NCI-H187 (cell line): ENCODE data around the gene ASPA.
"Not testable (repeated sequence)": the region's sequence is repeated elsewhere in the genome, so short reads cannot be mapped to it uniquely, and the experiment has no call there.

Experiments used
- DNase-seq, 2 experiments: peaks; one replicate each; lab custom pipeline; 2025; lab: John Stamatoyannopoulos, UW

The ASPA gene

DNA sequence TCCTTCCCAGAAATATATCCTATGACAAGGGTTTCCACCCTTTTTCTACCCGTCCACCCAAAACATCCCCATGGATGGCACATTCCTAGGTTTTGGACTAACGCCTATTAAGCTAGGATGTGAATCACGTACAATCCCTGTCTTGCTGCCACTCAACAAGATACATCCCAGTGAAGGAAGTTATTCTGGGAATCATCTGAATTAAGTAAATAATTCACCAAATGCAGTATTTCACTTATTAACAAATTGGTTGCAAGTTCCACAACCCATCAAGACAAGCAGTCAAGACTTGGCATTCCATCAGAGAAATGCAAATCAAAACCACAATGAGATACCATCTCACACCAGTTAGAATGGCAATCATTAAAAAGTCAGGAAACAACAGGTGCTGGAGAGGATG is 32.1 kb downstream of the ASPA start:
- no peak for DNase-seq

DNA sequence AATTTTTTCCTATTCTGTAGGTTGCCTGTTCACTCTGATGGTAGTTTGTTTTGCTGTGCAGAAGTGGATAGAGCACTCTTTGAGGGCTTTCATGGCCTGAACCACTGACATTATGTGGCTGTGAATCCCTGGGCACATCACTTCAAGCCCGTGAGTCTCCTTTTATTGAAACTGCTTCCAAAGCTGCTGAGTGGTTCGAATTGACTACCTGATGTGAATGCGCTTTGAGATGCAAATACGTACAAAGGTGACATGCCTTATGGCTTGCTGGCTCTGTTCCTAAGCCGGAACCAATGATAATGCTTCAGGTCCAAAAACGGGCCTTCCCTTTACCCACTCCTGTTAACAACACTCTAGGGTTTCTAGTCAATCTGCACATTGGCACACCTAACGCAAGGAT is 34.3 kb downstream of the ASPA start:
- no peak for DNase-seq

GRCh38 chr17:3511852-3512504 is 36.2 kb downstream of the ASPA start:
- no peak for DNase-seq

GRCh38 chr17:3512505-3513171 is 36.8 kb downstream of the ASPA start:
- no peak for DNase-seq

DNA sequence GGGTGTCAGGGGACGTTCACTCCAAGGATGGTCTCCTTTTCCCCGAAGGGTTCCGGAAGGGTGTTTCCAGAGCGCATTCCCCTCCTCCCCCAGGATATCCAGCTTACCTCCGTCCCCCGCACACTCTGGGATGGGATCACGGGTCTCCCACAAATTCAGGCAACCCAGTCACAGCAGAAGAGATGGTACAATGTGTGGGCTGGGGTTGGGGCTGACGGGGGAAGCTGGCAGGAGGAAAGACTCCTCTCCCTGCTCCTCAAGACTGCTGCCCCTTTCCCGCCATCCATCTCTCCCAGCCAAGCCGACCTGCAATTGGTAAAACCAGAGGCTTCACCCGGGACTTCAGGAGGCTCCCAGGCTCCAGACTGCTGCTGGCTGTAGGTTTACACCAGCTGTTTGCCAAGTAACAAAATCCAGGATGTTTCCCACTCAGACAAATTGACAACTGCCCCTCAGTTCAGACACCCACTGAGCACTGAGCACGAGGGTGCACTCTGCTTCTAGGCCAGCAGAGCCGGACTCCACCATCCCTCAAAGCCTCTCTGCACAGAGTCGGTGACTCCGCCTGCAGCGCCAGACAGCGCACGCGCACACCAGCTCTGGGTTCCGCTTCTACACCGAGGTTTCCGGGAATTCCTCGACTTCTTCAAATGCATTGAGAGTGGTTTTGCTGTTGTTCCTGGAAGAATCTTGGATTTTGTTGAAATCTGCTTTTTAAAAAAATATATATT is 37.7 kb downstream of the ASPA start:
- DNase-seq: no peak

GRCh38 chr17:3514167-3514566 is 38.4 kb downstream of the ASPA start:
- DNase-seq: not testable (repeated sequence)

- DNase-seq: no peak
These were observed 39.1 kb downstream of the ASPA start for GRCh38 chr17:3514873-3515272.

GRCh38 chr17:3519472-3519871 is 43.7 kb downstream of the ASPA start:
- DNase-seq: not testable (repeated sequence)

GRCh38 chr17:3524024-3524423 is 48.2 kb downstream of the ASPA start:
- DNase-seq: no peak

DNA sequence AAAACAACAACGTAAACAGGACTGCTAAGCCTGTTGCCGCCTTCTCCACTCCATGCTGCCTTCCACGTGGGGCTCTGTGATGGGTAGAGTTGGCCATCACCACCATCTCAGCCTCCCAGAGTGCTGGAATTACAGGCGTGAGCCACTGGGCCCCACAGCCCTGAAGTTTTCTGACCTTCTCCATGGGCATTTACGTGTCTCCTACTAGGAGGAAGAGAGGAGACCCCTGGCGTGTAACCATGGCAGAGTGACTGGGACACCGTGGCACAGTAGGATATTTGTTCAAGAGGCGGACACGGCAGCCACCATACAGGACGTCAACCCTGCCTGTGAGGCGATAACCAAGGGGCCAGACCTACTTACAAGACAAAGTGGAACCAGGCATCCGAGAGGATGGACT is 50.7 kb downstream of the ASPA start:
- no peak for DNase-seq

- DNase-seq: no peak
These were observed 51.2 kb downstream of the ASPA start for GRCh38 chr17:3526971-3527370.

GRCh38 chr17:3527468-3527867 is 51.7 kb downstream of the ASPA start:
- DNase-seq: no peak

DNA sequence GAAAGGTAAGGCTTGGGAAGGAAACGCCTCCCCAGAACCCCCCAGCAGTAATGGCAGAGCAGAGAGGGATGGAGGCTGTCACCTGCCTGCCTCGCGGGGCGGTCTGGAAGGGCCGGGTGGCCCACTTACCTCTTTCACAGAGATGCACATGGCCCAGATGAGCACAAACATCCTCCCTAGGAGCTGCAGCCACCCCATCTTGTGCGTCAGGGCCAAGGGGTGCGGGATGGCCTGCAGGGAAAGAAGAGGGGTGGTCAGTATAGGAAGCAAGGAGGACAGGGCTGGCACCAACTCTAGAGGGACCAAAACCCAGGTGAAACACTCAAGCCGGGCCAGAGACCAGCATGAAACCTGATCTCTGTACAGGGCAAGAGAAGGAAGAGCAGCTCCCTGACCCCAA is 52.1 kb downstream of the ASPA start:
- no peak for DNase-seq

- no peak for DNase-seq
These were observed 52.6 kb downstream of the ASPA start for GRCh38 chr17:3528403-3528851.

DNA sequence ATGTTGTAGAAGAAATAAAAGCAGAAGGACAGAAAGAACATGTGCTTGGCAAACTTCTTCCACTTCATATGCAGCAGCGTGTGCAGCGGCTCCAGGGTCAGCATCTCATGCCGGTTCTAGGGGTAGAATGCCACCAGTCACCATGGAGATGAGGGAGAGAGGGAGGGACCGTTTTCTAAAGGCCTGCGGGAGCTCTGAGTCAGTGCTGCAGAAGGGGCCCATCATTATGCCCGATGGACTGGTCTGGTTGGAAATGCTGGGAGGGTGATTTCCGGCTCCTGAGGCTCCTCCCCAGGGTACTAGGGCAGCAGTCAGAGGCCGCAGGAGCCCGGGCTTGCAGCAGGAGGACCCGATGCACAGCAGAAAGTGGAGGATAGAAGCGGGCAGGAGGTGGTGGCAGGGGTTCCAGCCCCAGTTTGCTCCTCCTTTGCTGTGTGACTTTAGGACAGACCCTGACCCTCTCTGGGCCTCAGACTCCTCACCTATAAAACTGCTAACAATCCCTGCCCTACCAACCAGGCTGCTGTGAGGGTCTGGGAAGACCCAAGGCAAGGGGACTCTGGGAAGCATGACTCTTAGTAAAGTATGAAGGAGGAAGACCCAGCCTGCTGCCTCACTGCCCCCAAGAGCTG is 53.2 kb downstream of the ASPA start:
- DNase-seq: no peak

GRCh38 chr17:3529817-3530741 is 54.3 kb downstream of the ASPA start:
- no peak for DNase-seq

DNA sequence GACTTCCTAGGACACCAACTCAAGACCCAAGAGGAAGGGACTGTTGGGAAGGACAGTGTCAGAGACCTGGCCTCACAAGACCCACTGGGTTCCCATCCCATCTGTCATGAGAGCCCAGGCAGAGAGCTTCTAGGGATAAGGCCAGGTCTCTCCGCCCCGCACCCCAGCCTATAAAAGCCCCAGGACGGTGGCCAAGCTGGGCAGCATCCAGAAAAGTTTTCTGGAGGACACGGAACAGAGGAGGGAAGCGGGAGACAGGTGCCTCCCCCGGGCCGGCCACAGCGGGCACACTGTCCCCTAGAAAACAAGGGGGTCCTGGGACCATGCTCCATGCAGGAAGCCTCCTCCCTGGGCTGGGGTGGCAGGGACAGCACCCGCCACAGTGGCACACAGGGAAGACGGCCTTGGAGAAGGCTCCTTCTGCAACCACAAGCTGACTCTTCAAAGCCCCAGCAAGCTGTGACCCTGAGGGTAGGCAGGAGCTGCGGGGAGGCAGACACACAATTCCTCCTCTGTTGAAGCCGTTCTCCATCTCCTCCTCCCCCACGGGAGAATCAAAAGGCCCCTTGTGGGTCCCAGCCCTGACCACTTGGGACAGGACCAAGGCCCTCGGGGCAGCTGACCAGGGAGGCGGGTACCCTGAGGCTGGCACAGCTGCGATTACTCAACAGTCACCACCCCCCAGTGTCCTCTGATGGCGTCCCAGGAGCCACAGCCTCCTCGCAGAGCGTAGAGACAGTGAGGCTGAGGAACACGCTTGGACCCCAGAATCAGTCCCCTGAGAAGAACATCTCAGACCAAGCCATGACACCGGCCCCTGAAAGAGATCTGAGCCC is 55.7 kb downstream of the ASPA start:
- no peak for DNase-seq

- no peak for DNase-seq
These were observed 56.5 kb downstream of the ASPA start for GRCh38 chr17:3532106-3532858.

DNA sequence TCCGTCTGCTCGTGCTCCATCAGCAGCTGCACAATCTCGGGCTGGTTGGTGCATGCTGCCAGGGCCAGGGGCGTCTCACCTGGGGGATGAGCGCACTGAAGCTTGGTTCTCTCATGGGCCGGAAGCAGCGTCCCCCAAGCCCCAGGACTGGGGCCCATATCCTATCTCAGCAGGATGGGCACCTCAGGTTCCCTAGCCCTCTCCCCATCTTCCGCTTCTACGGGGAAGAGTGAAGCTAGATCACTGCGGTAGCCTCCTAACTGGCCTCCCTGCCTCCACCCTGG is 57.0 kb downstream of the ASPA start:
- no peak for DNase-seq

GRCh38 chr17:3533752-3534151 is 58.0 kb downstream of the ASPA start:
- no peak for DNase-seq
